SK-N-MC (cell line): ENCODE results near the gene METTL24.
"Not testable (repeated sequence)": the region's sequence is repeated elsewhere in the genome, so short reads cannot be mapped to it uniquely, and the experiment has no call there.

Source experiments
- EZH2 ChIP-seq: fragments of 200-600 bp; sonication (generic); IDR thresholded peaks from one replicate; pipeline ENCODE4 v1.6.1; 2017; ENCODE audit warnings: antibody characterized with exemption
- FOXP2 ChIP-seq: optimal IDR thresholded peaks from 2 replicates; pipeline ENCODE3; 2011; ENCODE audit warnings: mild to moderate bottlenecking, moderate library complexity; ENCODE audit not compliant: insufficient read depth; ENCODE audit errors: extremely low read length, control extremely low read depth
- POLR2AphosphoS5 ChIP-seq: IDR thresholded peaks from 2 replicates; pipeline ENCODE4 v1.6.1; 2012; ENCODE audit warnings: mild to moderate bottlenecking, low read depth, low read length, borderline replicate concordance

DNA sequence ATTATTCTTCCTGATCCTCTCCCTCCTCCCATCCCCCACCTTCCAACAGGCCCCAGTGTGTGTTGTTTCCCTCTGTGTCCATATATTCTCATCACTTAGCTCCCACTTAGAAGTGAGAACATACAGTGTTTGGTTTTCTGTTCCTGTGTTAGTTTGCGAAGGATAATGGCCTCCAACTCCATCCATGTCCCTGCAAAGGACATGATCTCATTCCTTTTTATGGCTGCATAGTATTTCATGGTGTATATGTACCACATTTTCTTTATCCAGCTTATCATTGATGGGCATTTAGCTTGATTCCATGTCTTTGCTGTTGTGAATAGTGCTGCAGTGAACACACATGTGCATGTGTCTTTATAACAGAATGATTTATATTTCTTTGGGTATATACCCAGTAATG is 122.1 kb downstream of the METTL24 start:
- not testable (repeated sequence) for TF ChIP-seq EZH2, POLR2AphosphoS5, FOXP2
